ENCODE measurements around the gene GRAMD4. TPM values are rescaled to one million over a fixed set of nuclear protein-coding genes. Genes with fewer than 3 reads are reported as not detected.

The GRAMD4 gene
- total RNA-seq, 2 experiments from 2014 or later: 41.2 to 42.1 TPM

- peaks cover 58% of the 10 kb centered on the region for H3K4me1 Mint-ChIP-seq (ENCODE audit: low read depth)
- ChIA-PET POLR2A (interaction anchor here (0.7 kb wide), 2 partner anchors 15 to 36 kb away, joined by 3 read pairs; no protein-coding TSS in a partner anchor), CTCF (interaction anchor here (1.4 kb wide), 1 partner anchor 15 kb away, joined by 5 read pairs; no protein-coding TSS in a partner anchor)
- no peak overlapping the region for H3K27ac Mint-ChIP-seq
- ATAC-seq: no peak
- peaks cover 2% of the 10 kb centered on the region for H3K36me3 Mint-ChIP-seq (ENCODE audit: low read depth)
- H3K9me3 Mint-ChIP-seq (ENCODE audit: insufficient read depth): no peaks in the 10 kb centered on the region
- H3K27me3 Mint-ChIP-seq (ENCODE audit: low read depth): no peaks in the 10 kb centered on the region
- DNase-seq: no peak
- peak overlapping the region; percentile 89 for H3K4me3 Mint-ChIP-seq
Observed at GRCh38 chr22:46578251-46578823, 41.8 kb upstream of the GRAMD4 start.

- Mint-ChIP-seq H3K9me3 (ENCODE audit: insufficient read depth) (no peaks in the 10 kb centered on the region), H3K36me3 (ENCODE audit: low read depth) (peaks cover 2% of the 10 kb centered on the region), H3K4me1 (ENCODE audit: low read depth) (peaks cover 58% of the 10 kb centered on the region), H3K4me3 (peak overlapping the region; percentile 89), H3K27ac (peak overlapping the region; percentile 66), H3K27me3 (ENCODE audit: low read depth) (no peaks in the 10 kb centered on the region)
- ChIA-PET POLR2A (interaction anchor here (1.5 kb wide), 1 partner anchor 13 kb away, joined by 3 read pairs; no protein-coding TSS in a partner anchor), CTCF (no interaction called here)
- ATAC-seq (no peak), DNase-seq (no peak)
Observed at GRCh38 chr22:46578824-46579561, 41.2 kb upstream of the GRAMD4 start.

GRCh38 chr22:46579751-46580449 lies 40.3 kb upstream of the GRAMD4 start:
- H3K4me1 Mint-ChIP-seq (ENCODE audit: low read depth): peaks cover 56% of the 10 kb centered on the region
- no peak overlapping the region for H3K4me3 Mint-ChIP-seq
- ChIA-PET CTCF (no interaction called here), POLR2A (interaction anchor here (1.5 kb wide), 1 partner anchor 12 kb away, joined by 3 read pairs; no protein-coding TSS in a partner anchor)
- no peaks in the 10 kb centered on the region for H3K27me3 Mint-ChIP-seq (ENCODE audit: low read depth)
- H3K27ac Mint-ChIP-seq: no peak overlapping the region
- DNase-seq (no peak), ATAC-seq (no peak)
- H3K36me3 Mint-ChIP-seq (ENCODE audit: low read depth): peaks cover 2% of the 10 kb centered on the region
- H3K9me3 Mint-ChIP-seq (ENCODE audit: insufficient read depth): no peaks in the 10 kb centered on the region

GRCh38 chr22:46580940-46581537 lies 39.1 kb upstream of the GRAMD4 start:
- Mint-ChIP-seq H3K4me1 (ENCODE audit: low read depth) (peaks cover 45% of the 10 kb centered on the region), H3K36me3 (ENCODE audit: low read depth) (peaks cover 2% of the 10 kb centered on the region), H3K27me3 (ENCODE audit: low read depth) (no peaks in the 10 kb centered on the region), H3K9me3 (ENCODE audit: insufficient read depth) (no peaks in the 10 kb centered on the region), H3K4me3 (no peak overlapping the region), H3K27ac (no peak overlapping the region)
- ChIA-PET CTCF (no interaction called here), POLR2A (no interaction called here)
- ATAC-seq (no peak), DNase-seq (no peak)

- no peaks in the 10 kb centered on the region for H3K27me3 Mint-ChIP-seq (ENCODE audit: low read depth)
- no peaks in the 10 kb centered on the region for H3K9me3 Mint-ChIP-seq (ENCODE audit: insufficient read depth)
- H3K36me3 Mint-ChIP-seq (ENCODE audit: low read depth): peaks cover 2% of the 10 kb centered on the region
- ChIA-PET POLR2A (no interaction called here), CTCF (no interaction called here)
- H3K4me1 Mint-ChIP-seq (ENCODE audit: low read depth): peaks cover 45% of the 10 kb centered on the region
- DNase-seq (no peak), ATAC-seq (no peak)
- no peak overlapping the region for H3K4me3 Mint-ChIP-seq
- no peak overlapping the region for H3K27ac Mint-ChIP-seq
Observed at GRCh38 chr22:46581538-46582244, 38.5 kb upstream of the GRAMD4 start.

GRCh38 chr22:46582281-46582933 lies 37.8 kb upstream of the GRAMD4 start:
- Mint-ChIP-seq H3K27ac (peak overlapping the region; percentile 57), H3K4me3 (no peak overlapping the region), H3K36me3 (ENCODE audit: low read depth) (peaks cover 5% of the 10 kb centered on the region), H3K4me1 (ENCODE audit: low read depth) (peaks cover 52% of the 10 kb centered on the region), H3K27me3 (ENCODE audit: low read depth) (no peaks in the 10 kb centered on the region), H3K9me3 (ENCODE audit: insufficient read depth) (no peaks in the 10 kb centered on the region)
- DNase-seq: no peak
- ATAC-seq: no peak
- ChIA-PET POLR2A (no interaction called here), CTCF (no interaction called here)

GRCh38 chr22:46583571-46583970 lies 36.6 kb upstream of the GRAMD4 start:
- Mint-ChIP-seq H3K4me1 (ENCODE audit: low read depth) (peaks cover 52% of the 10 kb centered on the region), H3K4me3 (no peak overlapping the region), H3K36me3 (ENCODE audit: low read depth) (peaks cover 3% of the 10 kb centered on the region), H3K27me3 (ENCODE audit: low read depth) (no peaks in the 10 kb centered on the region), H3K27ac (no peak overlapping the region), H3K9me3 (ENCODE audit: insufficient read depth) (no peaks in the 10 kb centered on the region)
- DNase-seq: no peak
- no peak for ATAC-seq
- ChIA-PET CTCF (no interaction called here), POLR2A (no interaction called here)

GRCh38 chr22:46584081-46584921 lies 35.9 kb upstream of the GRAMD4 start:
- no peak for DNase-seq
- Mint-ChIP-seq H3K4me1 (ENCODE audit: low read depth) (peaks cover 48% of the 10 kb centered on the region), H3K9me3 (ENCODE audit: insufficient read depth) (no peaks in the 10 kb centered on the region), H3K27me3 (ENCODE audit: low read depth) (no peaks in the 10 kb centered on the region), H3K36me3 (ENCODE audit: low read depth) (peaks cover 3% of the 10 kb centered on the region), H3K4me3 (no peak overlapping the region), H3K27ac (no peak overlapping the region)
- ChIA-PET CTCF (no interaction called here), POLR2A (no interaction called here)
- ATAC-seq: no peak

GRCh38 chr22:46585340-46586122 lies 34.7 kb upstream of the GRAMD4 start:
- H3K27me3 Mint-ChIP-seq (ENCODE audit: low read depth): no peaks in the 10 kb centered on the region
- peaks cover 3% of the 10 kb centered on the region for H3K36me3 Mint-ChIP-seq (ENCODE audit: low read depth)
- DNase-seq (no peak), ATAC-seq (no peak)
- H3K4me1 Mint-ChIP-seq (ENCODE audit: low read depth): peaks cover 45% of the 10 kb centered on the region
- H3K4me3 Mint-ChIP-seq: no peak overlapping the region
- no peak overlapping the region for H3K27ac Mint-ChIP-seq
- no peaks in the 10 kb centered on the region for H3K9me3 Mint-ChIP-seq (ENCODE audit: insufficient read depth)
- ChIA-PET CTCF (interaction anchor here (0.8 kb wide), 1 partner anchor 22 kb away, joined by 3 read pairs; no protein-coding TSS in a partner anchor), POLR2A (no interaction called here)

GRCh38 chr22:46586123-46586519 lies 34.1 kb upstream of the GRAMD4 start:
- ChIA-PET CTCF (interaction anchor here (0.8 to 2.4 kb wide), 2 partner anchors 22 kb away, joined by 3 to 8 read pairs; no protein-coding TSS in a partner anchor), POLR2A (no interaction called here)
- H3K4me3 Mint-ChIP-seq: no peak overlapping the region
- H3K9me3 Mint-ChIP-seq (ENCODE audit: insufficient read depth): no peaks in the 10 kb centered on the region
- ATAC-seq (no peak), DNase-seq (no peak)
- peak overlapping the region; percentile 5 for H3K27ac Mint-ChIP-seq
- H3K36me3 Mint-ChIP-seq (ENCODE audit: low read depth): peaks cover 3% of the 10 kb centered on the region
- H3K4me1 Mint-ChIP-seq (ENCODE audit: low read depth): peaks cover 51% of the 10 kb centered on the region
- no peaks in the 10 kb centered on the region for H3K27me3 Mint-ChIP-seq (ENCODE audit: low read depth)
